Measurements from ENCODE around the gene LILRA6. TPM values are rescaled to one million over a fixed set of nuclear protein-coding genes. Genes with fewer than 3 reads are reported as not detected.

The LILRA6 gene
- total and polyA plus RNA-seq, 2 of the 13 experiments (the other 11 are each of a cell fraction or from before 2014, with no cell fraction given), result not detected

DNA sequence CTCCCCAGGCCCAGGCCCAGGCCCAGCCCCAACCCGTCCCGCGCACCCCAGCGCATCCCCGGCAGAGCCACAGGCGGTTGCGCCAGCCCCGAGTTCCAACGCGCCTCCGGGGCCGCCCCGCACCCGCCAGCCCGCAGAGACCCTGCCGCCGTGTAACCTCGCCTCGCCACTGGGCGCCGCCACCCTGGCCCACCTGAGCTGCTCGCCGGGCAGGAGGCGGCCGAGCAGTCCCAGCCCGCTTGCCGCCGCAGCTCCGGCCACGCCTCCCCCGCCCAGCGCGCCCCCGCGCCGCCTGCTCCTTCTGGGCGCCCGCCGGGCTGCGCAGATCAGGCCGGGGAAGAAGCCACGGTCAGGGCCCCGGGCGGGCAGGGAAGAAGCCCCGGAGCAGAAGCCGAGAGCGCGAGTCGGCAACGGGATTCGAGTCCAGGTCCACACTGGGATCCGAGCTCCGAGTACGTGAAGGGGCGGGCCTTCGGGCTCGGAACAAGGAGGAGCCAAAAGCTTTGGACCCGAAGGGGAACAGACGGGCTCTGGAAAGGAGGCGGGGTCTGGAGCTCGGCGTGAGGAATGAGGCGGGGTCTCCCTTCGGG, 53.4 kb downstream of the LILRA6 start, which contains the start of gene MBOAT7 (continued):
- TF ChIP-seq ZSCAN21 (CRISPR knock-in tag; IDR thresholded peaks at IDR 0.05; ENCODE audit: borderline replicate concordance), result peak; percentile 50; the same call in 1 of the 2 replicates
- TF ChIP-seq KDM5A (IDR thresholded peaks at IDR 0.05; ENCODE audit: borderline replicate concordance, low read length), result peak; percentile 64; the same call in 1 of the 2 replicates
- TF ChIP-seq STAG1 (CRISPR knock-in tag; IDR thresholded peaks at IDR 0.05), result peak; percentile 57
- TF ChIP-seq PCBP1 (IDR thresholded peaks at IDR 0.05; ENCODE audit: borderline replicate concordance, low read depth, low read length), result no peak
- 0 out of 2 replicates have a peak, but pooled peaks have one; percentile 25 for TF ChIP-seq HDAC2 (CRISPR knock-in tag; IDR thresholded peaks at IDR 0.05)
- peak; percentile 74; the same call in 1 of the 2 replicates for TF ChIP-seq ZNF230 (CRISPR knock-in tag; IDR thresholded peaks at IDR 0.05)
- TF ChIP-seq TBX2 (CRISPR knock-in tag; IDR thresholded peaks at IDR 0.05; ENCODE audit: borderline replicate concordance), result 0 out of 2 replicates have a peak, but pooled peaks have one; percentile 27
- peak; percentile 43; the same call in 1 of the 2 replicates for TF ChIP-seq ARID4A (CRISPR knock-in tag; IDR thresholded peaks at IDR 0.05; ENCODE audit: borderline replicate concordance)
- no peak for TF ChIP-seq GATAD2A (CRISPR knock-in tag; IDR thresholded peaks at IDR 0.05)
- peak; percentile 55; the same call in 1 of the 2 replicates for TF ChIP-seq ZNF770 (CRISPR knock-in tag; IDR thresholded peaks at IDR 0.05)
- peak; percentile 46 for TF ChIP-seq SP4 (CRISPR knock-in tag; IDR thresholded peaks at IDR 0.05)
- 0 out of 2 replicates have a peak, but pooled peaks have one; percentile 30 for TF ChIP-seq ZZZ3 (CRISPR knock-in tag; IDR thresholded peaks at IDR 0.05; ENCODE audit: borderline replicate concordance)
- TF ChIP-seq RFX1 (IDR thresholded peaks at IDR 0.05), result no peak
- TF ChIP-seq CREBL2 (CRISPR knock-in tag; IDR thresholded peaks at IDR 0.05; ENCODE audit: borderline replicate concordance), result no peak
- no peak for TF ChIP-seq ZNF557 (CRISPR knock-in tag; IDR thresholded peaks at IDR 0.05)
- TF ChIP-seq, protein P1, sequence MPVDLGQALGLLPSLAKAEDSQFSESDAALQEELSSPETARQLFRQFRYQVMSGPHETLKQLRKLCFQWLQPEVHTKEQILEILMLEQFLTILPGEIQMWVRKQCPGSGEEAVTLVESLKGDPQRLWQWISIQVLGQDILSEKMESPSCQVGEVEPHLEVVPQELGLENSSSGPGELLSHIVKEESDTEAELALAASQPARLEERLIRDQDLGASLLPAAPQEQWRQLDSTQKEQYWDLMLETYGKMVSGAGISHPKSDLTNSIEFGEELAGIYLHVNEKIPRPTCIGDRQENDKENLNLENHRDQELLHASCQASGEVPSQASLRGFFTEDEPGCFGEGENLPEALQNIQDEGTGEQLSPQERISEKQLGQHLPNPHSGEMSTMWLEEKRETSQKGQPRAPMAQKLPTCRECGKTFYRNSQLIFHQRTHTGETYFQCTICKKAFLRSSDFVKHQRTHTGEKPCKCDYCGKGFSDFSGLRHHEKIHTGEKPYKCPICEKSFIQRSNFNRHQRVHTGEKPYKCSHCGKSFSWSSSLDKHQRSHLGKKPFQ (CRISPR knock-in tag; IDR thresholded peaks at IDR 0.05; ENCODE audit: insufficient replicate concordance), result peak; percentile 25
- TF ChIP-seq ZNF263 (CRISPR knock-in tag; IDR thresholded peaks at IDR 0.05), result 0 out of 2 replicates have a peak, but pooled peaks have one; percentile 22
- peak; percentile 84 for TF ChIP-seq ZNF761 (CRISPR knock-in tag; conservative IDR thresholded peaks at IDR 0.05)
- TF ChIP-seq ZNF335 (CRISPR knock-in tag; IDR thresholded peaks at IDR 0.05), result no peak
- TF ChIP-seq ZNF652 (CRISPR knock-in tag; IDR thresholded peaks at IDR 0.05; ENCODE audit: borderline replicate concordance, low read depth), result no peak

Data from HepG2 (cell line).